A549 treated with AZD9567 at 1 μM for 4 hours (cell line): ENCODE measurements around the gene DACT1. TPM values are rescaled to one million over a fixed set of nuclear protein-coding genes. Genes with fewer than 3 reads are reported as not detected.

Source experiments
- total RNA-seq: library from RNA; stranded (reverse); fragments of 200-300 nt; extraction: Qiagen RNA extraction; gene quantifications from 5 replicates; pipeline ENCODE4 v1.2.3, GENCODE V29; 2022; ENCODE audit not compliant: insufficient read depth

Gene DACT1
- 0.36 to 0.63 TPM (median 0.50 TPM) in 4 of 5 replicates, not detected in the other for total RNA-seq

DNA sequence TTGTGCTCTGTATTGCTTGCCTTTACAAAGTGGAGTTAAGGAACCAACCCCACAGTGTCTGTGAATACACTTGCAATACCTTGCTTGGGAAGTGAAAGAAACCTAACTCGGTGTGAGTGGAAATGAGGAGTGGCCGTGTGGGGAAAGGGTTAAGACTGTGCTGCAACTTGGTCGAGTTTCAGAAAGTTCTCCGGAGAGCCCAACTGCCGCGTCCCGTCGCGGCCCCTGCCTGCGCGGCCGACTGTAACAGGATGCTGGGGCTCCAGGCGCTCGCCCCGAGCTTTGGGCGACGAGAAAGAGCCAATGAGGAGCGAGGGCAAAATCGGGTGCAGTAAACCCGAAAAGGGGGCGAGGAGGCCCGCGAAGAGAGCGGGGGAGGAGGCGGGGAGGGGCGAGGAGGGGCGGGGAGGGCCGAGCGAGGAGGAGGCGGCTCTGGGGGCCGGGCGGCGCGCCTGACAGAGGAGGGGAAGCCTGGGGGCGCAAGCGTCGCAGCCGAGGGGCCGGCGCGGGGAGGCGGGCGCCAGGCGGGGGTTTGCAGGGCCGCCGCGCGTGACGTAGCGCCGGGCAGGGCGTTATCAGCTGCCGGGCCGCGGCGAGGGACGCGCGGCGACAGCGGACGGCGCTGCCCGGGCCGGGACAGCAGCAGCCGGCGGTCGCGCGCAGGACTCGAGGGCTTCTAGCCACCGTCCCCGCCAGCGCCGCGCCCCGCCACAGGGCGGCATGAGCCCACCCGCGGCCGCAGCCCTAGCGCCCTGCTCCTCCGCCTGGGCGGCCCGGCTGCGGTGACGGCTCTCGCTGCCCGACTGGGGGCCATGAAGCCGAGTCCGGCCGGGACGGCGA lies at the start of gene DACT1:
TSS of gene DACT1 (plus strand) at position 572 of the 840 bp plus-strand sequence. CDS start at position 813, 241 bp downstream.

Other genes starting within 250 kb of the DACT1 start
- gene TOMM20L, start 242.0 kb upstream of the DACT1 start, total RNA-seq, result not detected in 5 replicates
- gene TIMM9, start 210.4 kb upstream of the DACT1 start, total RNA-seq, result 50.4 to 73.6 TPM (median 69.6 TPM) in 5 replicates
- gene KIAA0586, start 210.2 kb upstream of the DACT1 start, total RNA-seq, result 7.7 to 21.5 TPM (median 8.2 TPM) in 5 replicates